CD4-positive, alpha-beta T cell (primary cell): ENCODE measurements around the gene SLX9. TPM values are rescaled to one million over a fixed set of nuclear protein-coding genes. Genes with fewer than 3 reads are reported as not detected.

ENCODE experiments used
- ATAC-seq: fragments of 200-7000 bp; cut with Tn5 transposase; one replicate; pipeline ENCODE4 v1.10.0; 2022; ENCODE audit warnings: mild to moderate bottlenecking; ENCODE audit not compliant: poor library complexity
- CTCF ChIA-PET: fragments of 350-600 bp; sonication (Branson Sonifier 250); formaldehyde crosslinking; loops from one replicate; lab custom pipeline; 2021; ENCODE audit warnings: antibody characterized with exemption, inconsistent platforms; lab: Charles Lee
- POLR2A ChIA-PET: fragments of 350-600 bp; sonication (Branson Sonifier 250); formaldehyde crosslinking; loops from one replicate; lab custom pipeline; 2021; ENCODE audit warnings: antibody characterized with exemption, inconsistent platforms; lab: Charles Lee
- DNase-seq, 14 experiments: peaks; one replicate each; pipeline ENCODE4 v3.0.0-alpha.2; 2013 to 2020; ENCODE audit warnings: mixed read lengths in 2 of 14
- H3K27ac ChIP-seq, 2 donors: one replicate each; pipeline versions ENCODE4 v1.5.1 to v1.7.0; 2013; ENCODE audit warnings: low read length in 2 of 2, low read depth in 1 of 2, mild to moderate bottlenecking in 1 of 2
- H3K27me3 ChIP-seq, 2 experiments: 1 replicate in 1 of 2; 2 replicates in 1 of 2; pipeline versions ENCODE4 v1.6.1 to v1.7.0; 2013; ENCODE audit warnings: low read length in 2 of 2, control low read depth in 1 of 2, mild to moderate bottlenecking in 1 of 2, moderate library complexity in 1 of 2; ENCODE audit not compliant: insufficient read depth in 2 of 2, control insufficient read depth in 1 of 2
- H3K36me3 ChIP-seq: one replicate; pipeline ENCODE4 v1.6.1; 2013; ENCODE audit warnings: low read length, control low read depth; ENCODE audit not compliant: insufficient read depth
- H3K4me1 ChIP-seq: one replicate; pipeline ENCODE4 v1.6.1; 2013; ENCODE audit warnings: low read length, control low read depth; ENCODE audit not compliant: insufficient read depth
- H3K4me3 ChIP-seq: one replicate; pipeline ENCODE4 v1.5.1; 2013; ENCODE audit warnings: mild to moderate bottlenecking, low read length, moderate library complexity
- H3K9me3 ChIP-seq, 2 experiments: 1 replicate in 1 of 2; 2 replicates in 1 of 2; pipeline versions ENCODE4 v1.6.1 to v1.7.0; 2013; ENCODE audit warnings: low read length in 2 of 2, mild to moderate bottlenecking in 2 of 2, control low read depth in 1 of 2, moderate library complexity in 1 of 2; ENCODE audit not compliant: control insufficient read depth in 1 of 2, insufficient read depth in 1 of 2
- H3K27ac Mint-ChIP-seq: one replicate; pipeline ENCODE4 v1.8.0; 2020; ENCODE audit warnings: mixed read lengths
- H3K27me3 Mint-ChIP-seq: one replicate; pipeline ENCODE4 v1.8.0; 2021; ENCODE audit warnings: mixed read lengths
- H3K36me3 Mint-ChIP-seq: one replicate; pipeline ENCODE4 v1.8.0; 2021; ENCODE audit warnings: low read depth, mixed read lengths
- H3K4me1 Mint-ChIP-seq: one replicate; pipeline ENCODE4 v1.8.0; 2021; ENCODE audit warnings: low read depth, mixed read lengths
- H3K4me3 Mint-ChIP-seq: one replicate; pipeline ENCODE4 v1.8.0; 2020; ENCODE audit warnings: mild to moderate bottlenecking, mixed read lengths
- H3K9me3 Mint-ChIP-seq: one replicate; pipeline ENCODE4 v1.8.0; 2020; ENCODE audit warnings: mixed read lengths
- CTCF ChIP-seq: fragments of 200-600 bp; IDR thresholded peaks from one replicate; pipeline ENCODE4 v1.8.0; 2022; ENCODE audit warnings: antibody characterized with exemption, mild to moderate bottlenecking
- intact Hi-C, 2 experiments: fragments of 100-400 bp; cut with DNase I in 1 of 2; cut with micrococcal nuclease in 1 of 2; formaldehyde crosslinking; loops; one replicate each; pipeline versions ENCODE4 v1.15.1 to v1.9.0; 2023 to 2025; cut with DNase I, micrococcal nuclease
- total RNA-seq, 174 experiments: library from RNA in 2 of 174; stranded (reverse) in 2 of 174; gene quantifications; one replicate each; pipeline ENCODE4 v1.2.3 and lab custom pipeline; 2021 to 2026

The SLX9 gene
- total RNA-seq, 2 experiments from 2014 or later, result 7.7 to 9.1 TPM

- intact Hi-C loops, result no loop called here
- peaks cover 32% of the 10 kb centered on the region for H3K36me3 ChIP-seq
- DNase-seq (no peak), ATAC-seq (no peak)
- no peaks in the 10 kb centered on the region for H3K27me3 ChIP-seq
- no peaks in the 10 kb centered on the region for H3K27me3 Mint-ChIP-seq
- H3K36me3 Mint-ChIP-seq, result peaks cover 17% of the 10 kb centered on the region
- no peaks in the 10 kb centered on the region for H3K9me3 ChIP-seq
- ChIA-PET POLR2A (no interaction called here), CTCF (no interaction called here)
- no peak overlapping the region for H3K4me3 Mint-ChIP-seq
- no peak for TF ChIP-seq CTCF
- peaks cover 31% of the 10 kb centered on the region for H3K4me1 ChIP-seq
- no peaks in the 10 kb centered on the region for H3K9me3 Mint-ChIP-seq
- H3K4me3 ChIP-seq, result no peak overlapping the region
- H3K27ac ChIP-seq, result no peak overlapping the region
- no peak overlapping the region for H3K27ac Mint-ChIP-seq
- H3K4me1 Mint-ChIP-seq, result peaks cover 14% of the 10 kb centered on the region
These were observed 31.2 kb downstream of the SLX9 start for GRCh38 chr21:44970766-44971671.

- Histone ChIP-seq H3K4me3 (no peak overlapping the region), H3K27me3 (no peaks in the 10 kb centered on the region), H3K27ac (no peak overlapping the region), H3K9me3 (no peaks in the 10 kb centered on the region), H3K36me3 (peaks cover 34% of the 10 kb centered on the region), H3K4me1 (peaks cover 25% of the 10 kb centered on the region)
- intact Hi-C loops, result no loop called here
- H3K4me1 Mint-ChIP-seq, result peaks cover 10% of the 10 kb centered on the region
- H3K27me3 Mint-ChIP-seq, result no peaks in the 10 kb centered on the region
- POLR2A ChIA-PET, result no interaction called here
- no peak for ATAC-seq
- no peak for TF ChIP-seq CTCF
- no peak overlapping the region for H3K27ac Mint-ChIP-seq
- CTCF ChIA-PET, result no interaction called here
- no peak for DNase-seq
- H3K4me3 Mint-ChIP-seq, result no peak overlapping the region
- no peaks in the 10 kb centered on the region for H3K9me3 Mint-ChIP-seq
- H3K36me3 Mint-ChIP-seq, result peaks cover 17% of the 10 kb centered on the region
These were observed 31.8 kb downstream of the SLX9 start for GRCh38 chr21:44971672-44971995.

GRCh38 chr21:44972301-44972814, 32.5 kb downstream of the SLX9 start:
- peaks cover 39% of the 10 kb centered on the region for H3K36me3 ChIP-seq
- ChIA-PET CTCF (no interaction called here), POLR2A (no interaction called here)
- no peak overlapping the region for H3K4me3 ChIP-seq
- Mint-ChIP-seq H3K9me3 (no peaks in the 10 kb centered on the region), H3K4me3 (no peak overlapping the region), H3K4me1 (peaks cover 9% of the 10 kb centered on the region), H3K27ac (no peak overlapping the region), H3K36me3 (peaks cover 17% of the 10 kb centered on the region), H3K27me3 (no peaks in the 10 kb centered on the region)
- no peak overlapping the region for H3K27ac ChIP-seq
- no peak for TF ChIP-seq CTCF
- ATAC-seq (no peak), DNase-seq (no peak)
- intact Hi-C loops, result no loop called here
- H3K27me3 ChIP-seq, result no peaks in the 10 kb centered on the region
- H3K9me3 ChIP-seq, result no peaks in the 10 kb centered on the region
- peaks cover 18% of the 10 kb centered on the region for H3K4me1 ChIP-seq
